Stomach smooth muscle (tissue), 2 donors: ENCODE measurements around the gene GDNF.

Experiments used
- H3K27ac ChIP-seq: one replicate; pipeline ENCODE4 v1.7.0; 2013; ENCODE audit warnings: mild to moderate bottlenecking, low read length, inconsistent platforms
- H3K27me3 ChIP-seq, 2 donors: one replicate each; pipeline ENCODE4 v1.7.0; 2013; ENCODE audit warnings: low read length in 2 of 2; ENCODE audit not compliant: insufficient read depth in 2 of 2, control insufficient read depth in 1 of 2
- H3K36me3 ChIP-seq, 2 donors: one replicate each; pipeline ENCODE4 v1.7.0; 2013; ENCODE audit warnings: low read length in 2 of 2; ENCODE audit not compliant: control insufficient read depth in 2 of 2, insufficient read depth in 2 of 2
- H3K4me1 ChIP-seq: one replicate; pipeline ENCODE4 v1.7.0; 2013; ENCODE audit warnings: low read length; ENCODE audit not compliant: control insufficient read depth, insufficient read depth
- H3K4me3 ChIP-seq, 2 donors: one replicate each; pipeline ENCODE4 v1.7.0; 2013; ENCODE audit warnings: low read length in 2 of 2
- H3K9ac ChIP-seq, 2 donors: one replicate each; pipeline ENCODE4 v1.7.0; 2013; ENCODE audit warnings: low read length in 2 of 2, mild to moderate bottlenecking in 1 of 2
- H3K9me3 ChIP-seq, 2 donors: one replicate each; pipeline ENCODE4 v1.7.0; 2013; ENCODE audit warnings: low read length in 2 of 2; ENCODE audit not compliant: control insufficient read depth in 2 of 2
- donor health status: healthy.
- donor health status: Pancreatic carcinoma.

The GDNF gene

GRCh38 chr5:37769840-37770239, 70.0 kb downstream of the GDNF start:
- H3K36me3 ChIP-seq, result no peaks in the 10 kb centered on the region
- H3K27ac ChIP-seq, result no peak overlapping the region
- H3K4me1 ChIP-seq, result peaks cover 15% of the 10 kb centered on the region
- no peaks in the 10 kb centered on the region for H3K27me3 ChIP-seq
- H3K9ac ChIP-seq, result no peak overlapping the region
- peaks cover 0 to 2% of the 10 kb centered on the region in 2 donors for H3K9me3 ChIP-seq
- H3K4me3 ChIP-seq, result no peak overlapping the region

- no peak overlapping the region for H3K4me3 ChIP-seq
Observed at GRCh38 chr5:37769108-37769507, 70.7 kb downstream of the GDNF start.

GRCh38 chr5:37768371-37768770, 71.5 kb downstream of the GDNF start:
- Histone ChIP-seq H3K36me3 (no peaks in the 10 kb centered on the region), H3K27ac (no peak overlapping the region)

More at GRCh38 chr5:37769108-37769507, 70.7 kb downstream of the GDNF start:
- Histone ChIP-seq H3K4me1 (peaks cover 15% of the 10 kb centered on the region), H3K9ac (no peak overlapping the region), H3K27me3 (no peaks in the 10 kb centered on the region), H3K9me3 (peaks cover 0 to 2% of the 10 kb centered on the region in 2 donors), H3K27ac (no peak overlapping the region), H3K36me3 (no peaks in the 10 kb centered on the region)

GRCh38 chr5:37767961-37768360, 71.9 kb downstream of the GDNF start:
- Histone ChIP-seq H3K4me3 (no peak overlapping the region), H3K27me3 (no peaks in the 10 kb centered on the region), H3K36me3 (no peaks in the 10 kb centered on the region), H3K4me1 (peaks cover 15% of the 10 kb centered on the region), H3K27ac (no peak overlapping the region), H3K9me3 (no peaks in the 10 kb centered on the region), H3K9ac (no peak overlapping the region)

More at GRCh38 chr5:37768371-37768770, 71.5 kb downstream of the GDNF start:
- peaks cover 15% of the 10 kb centered on the region for H3K4me1 ChIP-seq
- no peak overlapping the region for H3K4me3 ChIP-seq
- no peaks in the 10 kb centered on the region for H3K9me3 ChIP-seq
- H3K9ac ChIP-seq, result no peak overlapping the region
- H3K27me3 ChIP-seq, result no peaks in the 10 kb centered on the region

- H3K9me3 ChIP-seq, result no peaks in the 10 kb centered on the region
- H3K4me3 ChIP-seq, result no peak overlapping the region
- no peak overlapping the region for H3K9ac ChIP-seq
- H3K4me1 ChIP-seq, result peaks cover 15% of the 10 kb centered on the region
- H3K27me3 ChIP-seq, result no peaks in the 10 kb centered on the region
- H3K27ac ChIP-seq, result no peak overlapping the region
- H3K36me3 ChIP-seq, result no peaks in the 10 kb centered on the region
Observed at GRCh38 chr5:37767251-37767650, 72.6 kb downstream of the GDNF start.
